ENCODE data around the gene FGFRL1.
A peak's percentile ranks its signal among the peaks of the same experiment; 100 is the strongest.

Gene FGFRL1

DNA sequence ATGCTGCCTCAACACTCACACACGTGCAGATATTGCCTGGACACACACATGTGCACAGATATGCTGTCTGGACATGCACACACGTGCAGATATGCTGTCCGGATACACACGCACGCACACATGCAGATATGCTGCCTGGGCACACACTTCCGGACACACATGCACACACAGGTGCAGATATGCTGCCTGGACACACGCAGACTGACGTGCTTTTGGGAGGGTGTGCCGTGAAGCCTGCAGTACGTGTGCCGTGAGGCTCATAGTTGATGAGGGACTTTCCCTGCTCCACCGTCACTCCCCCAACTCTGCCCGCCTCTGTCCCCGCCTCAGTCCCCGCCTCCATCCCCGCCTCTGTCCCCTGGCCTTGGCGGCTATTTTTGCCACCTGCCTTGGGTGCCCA, 14.7 kb downstream of the FGFRL1 start:
- TF ChIP-seq, protein P1, sequence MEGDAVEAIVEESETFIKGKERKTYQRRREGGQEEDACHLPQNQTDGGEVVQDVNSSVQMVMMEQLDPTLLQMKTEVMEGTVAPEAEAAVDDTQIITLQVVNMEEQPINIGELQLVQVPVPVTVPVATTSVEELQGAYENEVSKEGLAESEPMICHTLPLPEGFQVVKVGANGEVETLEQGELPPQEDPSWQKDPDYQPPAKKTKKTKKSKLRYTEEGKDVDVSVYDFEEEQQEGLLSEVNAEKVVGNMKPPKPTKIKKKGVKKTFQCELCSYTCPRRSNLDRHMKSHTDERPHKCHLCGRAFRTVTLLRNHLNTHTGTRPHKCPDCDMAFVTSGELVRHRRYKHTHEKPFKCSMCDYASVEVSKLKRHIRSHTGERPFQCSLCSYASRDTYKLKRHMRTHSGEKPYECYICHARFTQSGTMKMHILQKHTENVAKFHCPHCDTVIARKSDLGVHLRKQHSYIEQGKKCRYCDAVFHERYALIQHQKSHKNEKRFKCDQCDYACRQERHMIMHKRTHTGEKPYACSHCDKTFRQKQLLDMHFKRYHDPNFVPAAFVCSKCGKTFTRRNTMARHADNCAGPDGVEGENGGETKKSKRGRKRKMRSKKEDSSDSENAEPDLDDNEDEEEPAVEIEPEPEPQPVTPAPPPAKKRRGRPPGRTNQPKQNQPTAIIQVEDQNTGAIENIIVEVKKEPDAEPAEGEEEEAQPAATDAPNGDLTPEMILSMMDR (IDR thresholded peaks at IDR 0.05): no peak
- TF ChIP-seq ZFX (IDR thresholded peaks at IDR 0.05; ENCODE audit: borderline replicate concordance): no peak
- peak overlapping the region; percentile 27; the same call in 1 of the 2 replicates for H3K27ac ChIP-seq

DNA sequence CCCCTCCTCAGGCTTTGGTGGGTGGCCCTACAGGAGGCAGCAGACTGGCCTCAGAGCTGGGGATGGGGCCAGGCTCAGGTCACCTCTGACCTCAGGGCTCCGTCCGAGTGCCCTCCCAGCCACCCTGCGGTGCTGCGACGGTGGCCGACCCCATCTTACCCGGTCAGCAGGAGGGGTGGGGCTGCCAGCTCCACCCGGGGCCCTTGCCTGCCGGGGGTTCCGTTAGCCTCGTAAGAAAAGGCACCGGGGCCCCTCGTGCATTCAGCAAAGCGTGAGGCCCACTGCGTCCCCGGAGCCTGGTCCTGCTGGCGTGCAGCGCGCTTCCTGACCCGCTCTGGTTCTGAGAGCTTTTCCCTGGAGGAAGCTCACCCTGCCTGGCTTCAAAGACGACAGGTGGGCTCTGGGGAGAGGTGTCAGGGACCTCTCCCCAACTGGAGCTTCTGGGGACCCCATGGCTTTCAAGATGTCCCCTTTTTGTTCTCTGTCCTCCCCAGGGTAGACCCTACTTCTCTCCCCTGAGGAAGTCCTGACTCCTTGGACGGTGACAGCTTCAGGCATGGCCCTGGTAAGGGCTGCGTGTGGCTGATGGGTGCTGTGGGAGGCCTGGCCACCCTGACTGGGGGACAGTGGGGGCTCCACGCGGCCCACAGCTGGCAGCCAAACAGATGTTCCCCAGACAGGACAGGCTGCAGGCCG, 15.9 kb downstream of the FGFRL1 start:
- no peak for TF ChIP-seq ZFX (IDR thresholded peaks at IDR 0.05; ENCODE audit: borderline replicate concordance)
- TF ChIP-seq, protein P1 (IDR thresholded peaks at IDR 0.05): no peak
- peak overlapping the region; percentile 27 for H3K27ac ChIP-seq

DNA sequence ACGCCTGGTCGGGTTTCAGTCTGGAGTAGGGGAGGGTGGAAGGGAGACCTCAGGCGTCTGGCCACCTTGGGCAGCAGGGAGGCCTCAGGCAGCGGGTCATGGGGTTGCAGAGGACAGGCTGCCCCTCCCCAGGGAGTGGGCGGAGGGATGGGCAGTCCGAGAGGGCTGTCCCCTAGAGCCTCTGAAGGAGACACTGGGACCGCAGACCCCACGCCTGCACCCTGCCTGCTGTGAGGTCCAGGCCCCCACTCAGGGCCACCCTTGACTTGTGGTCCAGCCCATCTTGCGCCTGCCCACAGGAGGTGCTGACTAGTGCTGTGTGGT, 16.5 kb downstream of the FGFRL1 start:
- TF ChIP-seq, protein P1 (IDR thresholded peaks at IDR 0.05): no peak
- TF ChIP-seq ZFX (IDR thresholded peaks at IDR 0.05; ENCODE audit: borderline replicate concordance): no peak
- no peak overlapping the region for H3K27ac ChIP-seq

DNA sequence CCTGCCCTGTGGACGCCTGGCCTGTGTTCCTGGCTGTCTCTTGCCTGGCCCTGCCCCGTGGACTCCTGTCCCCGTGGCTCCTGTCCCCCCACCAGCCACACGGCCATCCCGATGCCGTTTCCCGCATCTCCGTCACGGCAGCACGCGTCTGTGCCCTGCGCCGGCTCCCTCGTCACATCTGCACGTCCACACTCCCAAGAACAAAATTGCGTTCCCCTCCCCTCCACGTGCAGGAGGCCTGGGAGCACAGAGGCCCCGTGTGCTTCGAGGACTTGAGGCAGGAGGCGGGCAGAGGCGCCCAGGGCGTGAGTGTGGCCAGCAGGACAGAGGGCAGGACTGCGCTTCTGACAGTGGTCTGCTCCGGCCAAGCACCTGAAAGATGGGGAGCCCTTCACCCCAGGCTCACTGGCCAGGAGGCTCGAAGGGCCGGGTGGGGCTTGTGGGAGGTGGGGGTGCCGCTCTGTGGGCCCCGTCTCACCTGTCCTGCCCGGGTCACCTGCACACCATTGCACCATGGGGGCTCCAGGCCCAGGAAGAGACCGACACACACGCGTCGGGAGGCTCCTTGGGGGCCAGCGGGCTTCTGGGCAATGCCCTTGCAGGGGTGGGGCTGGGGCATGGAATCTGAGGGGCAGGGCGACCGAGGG, 17.3 kb downstream of the FGFRL1 start:
- no peak overlapping the region for H3K27ac ChIP-seq
- no peak for TF ChIP-seq ZFX (IDR thresholded peaks at IDR 0.05; ENCODE audit: borderline replicate concordance)
- TF ChIP-seq, protein P1 (IDR thresholded peaks at IDR 0.05): no peak

DNA sequence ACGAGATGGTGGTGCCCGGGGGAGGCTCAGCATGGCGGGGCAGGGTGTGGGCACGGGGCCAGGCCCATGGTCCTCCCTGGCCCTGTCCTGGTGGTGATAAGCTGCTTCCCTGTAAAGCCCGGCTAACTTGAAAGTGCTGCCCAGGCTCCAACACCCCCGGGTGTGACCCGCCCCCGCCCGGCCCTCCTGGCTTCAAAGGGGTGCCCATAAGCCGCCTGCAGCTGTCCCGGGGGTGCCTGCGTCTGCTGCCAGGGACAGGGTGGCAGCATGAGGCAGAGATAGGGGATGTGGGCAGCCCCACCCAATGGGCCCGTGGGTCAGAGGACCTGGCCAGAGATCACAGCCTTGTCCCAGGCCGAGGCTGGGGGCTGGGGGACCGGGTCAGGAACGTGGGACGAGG, 18.1 kb downstream of the FGFRL1 start:
- TF ChIP-seq ZFX (IDR thresholded peaks at IDR 0.05; ENCODE audit: borderline replicate concordance): no peak
- TF ChIP-seq, protein P1 (IDR thresholded peaks at IDR 0.05): no peak
- no peak overlapping the region for H3K27ac ChIP-seq

DNA sequence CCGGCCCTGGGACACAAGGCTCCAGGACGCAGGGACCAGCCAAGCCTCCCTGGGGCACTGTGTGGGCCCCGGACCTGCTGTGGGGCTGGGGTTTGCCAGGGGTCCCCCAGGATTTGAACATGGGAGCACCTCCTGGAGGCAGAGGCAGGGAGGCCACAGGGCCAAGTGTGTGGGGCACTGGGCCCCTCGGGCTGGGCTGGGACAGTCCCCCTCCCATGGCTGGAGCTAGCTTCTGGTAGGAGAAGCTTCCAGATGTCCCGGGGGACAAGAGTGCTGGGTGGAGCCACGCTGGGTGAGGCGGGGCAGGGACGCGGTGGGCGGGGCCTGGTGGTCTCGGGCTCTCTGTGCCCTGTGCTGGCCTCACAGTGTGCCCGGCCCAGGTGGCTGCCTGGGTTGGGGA, 18.6 kb downstream of the FGFRL1 start:
- TF ChIP-seq ZFX (IDR thresholded peaks at IDR 0.05; ENCODE audit: borderline replicate concordance): no peak
- 0 out of 2 replicates have a peak overlapping the region, but pooled peaks have one; percentile 8 for H3K27ac ChIP-seq

DNA sequence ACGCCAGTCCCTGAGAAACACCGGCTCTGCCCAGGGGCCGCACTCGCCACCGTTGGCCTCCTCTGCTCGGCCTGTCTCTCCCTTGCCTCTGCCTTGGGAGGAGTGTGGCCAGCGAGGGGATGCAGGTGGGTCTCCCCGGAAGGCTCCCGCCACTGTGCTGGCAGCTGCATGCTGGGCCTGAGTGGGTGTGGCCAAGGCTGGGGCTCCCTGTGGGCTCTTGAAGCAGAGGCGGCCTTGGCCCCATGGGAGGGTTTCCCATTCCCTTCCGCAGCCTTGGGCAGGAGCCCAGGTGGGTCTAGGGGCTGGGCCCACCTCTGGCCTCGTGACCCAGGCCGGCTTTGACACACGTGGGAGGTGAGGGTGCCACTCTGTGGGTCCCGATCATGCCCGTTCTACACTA, 19.1 kb downstream of the FGFRL1 start:
- H3K27ac ChIP-seq: 0 out of 2 replicates have a peak overlapping the region, but pooled peaks have one; percentile 8
- no peak for TF ChIP-seq ZFX (IDR thresholded peaks at IDR 0.05; ENCODE audit: borderline replicate concordance)
- TF ChIP-seq, protein P1 (IDR thresholded peaks at IDR 0.05): no peak
